IMR-90 (cell line): ENCODE results near the gene ABI3. TPM values are rescaled to one million over a fixed set of nuclear protein-coding genes. Genes with fewer than 3 reads are reported as not detected.

Experiments
- ATAC-seq: fragments of 200-7000 bp; cut with Tn5 transposase; 2 replicates; pipeline ENCODE4 v1.9.1; 2020; ENCODE audit warnings: low read depth, mild to moderate bottlenecking, moderate library complexity
- BruUV-seq: library from RNA; stranded (reverse); fragments of 400-500 nt; replicated peaks from 2 replicates; lab custom pipeline; 2021; lab: Mats Ljungman, UMichigan
- CTCF ChIA-PET: fragments of 300-600 bp; formaldehyde crosslinking; extraction: SDS; loops from one replicate; lab custom pipeline; 2021; ENCODE audit warnings: antibody characterized with exemption; lab: Yijun Ruan, JAX
- POLR2A ChIA-PET: fragments of 300-600 bp; sonication (Branson Sonifier 250); formaldehyde crosslinking; loops from one replicate; lab custom pipeline; 2022; ENCODE audit warnings: antibody characterized with exemption; ENCODE audit not compliant: unreplicated experiment; lab: Charles Lee
- DNase-seq: peaks from one replicate; pipeline ENCODE4 v3.0.0; 2013
- H2AFZ ChIP-seq: replicated peaks from 2 replicates; pipeline ENCODE3; 2013; ENCODE audit warnings: low read length, mild to moderate bottlenecking; ENCODE audit not compliant: poor library complexity
- H2AK5ac ChIP-seq: 2 replicates; pipeline ENCODE4 v1.6.1; 2013; ENCODE audit warnings: low read depth, low read length, inconsistent platforms
- H2AK9ac ChIP-seq: replicated peaks from 2 replicates; pipeline ENCODE3; 2013; ENCODE audit warnings: mild to moderate bottlenecking, low read depth, low read length, moderate library complexity; ENCODE audit not compliant: poor library complexity
- H2BK120ac ChIP-seq: 2 replicates; pipeline ENCODE4 v1.6.1; 2013; ENCODE audit warnings: low read depth, low read length, inconsistent platforms
- H2BK15ac ChIP-seq: 3 replicates; pipeline ENCODE4 v1.6.1; 2013; ENCODE audit warnings: low read depth, low read length, inconsistent platforms
- H2BK20ac ChIP-seq: 2 replicates; pipeline ENCODE4 v1.6.1; 2013; ENCODE audit warnings: low read depth, mild to moderate bottlenecking, inconsistent platforms, low read length, moderate library complexity
- H2BK5ac ChIP-seq: 2 replicates; pipeline ENCODE4 v1.6.1; 2013; ENCODE audit warnings: mild to moderate bottlenecking, low read depth, low read length, inconsistent platforms; ENCODE audit not compliant: poor library complexity, severe bottlenecking
- H3K14ac ChIP-seq: replicated peaks from 2 replicates; pipeline ENCODE4 v1.6.1; 2013; ENCODE audit warnings: low read depth, low read length, inconsistent platforms
- H3K18ac ChIP-seq: 2 replicates; pipeline ENCODE4 v1.6.1; 2013; ENCODE audit warnings: low read depth, low read length, control low read depth
- H3K23ac ChIP-seq: 2 replicates; pipeline ENCODE4 v1.6.1; 2013; ENCODE audit warnings: low read depth, low read length, inconsistent platforms
- H3K27ac ChIP-seq: 2 replicates; pipeline ENCODE4 v1.5.1; 2013; ENCODE audit warnings: mild to moderate bottlenecking, control low read depth, low read length; ENCODE audit not compliant: insufficient read depth
- H3K27me3 ChIP-seq: 2 replicates; pipeline ENCODE4 v1.6.1; 2013; ENCODE audit warnings: low read length; ENCODE audit not compliant: control insufficient read depth, insufficient read depth
- H3K36me3 ChIP-seq: 2 replicates; pipeline ENCODE4 v1.6.1; 2013; ENCODE audit warnings: low read length, mixed read lengths; ENCODE audit not compliant: control insufficient read depth, insufficient read depth
- H3K4ac ChIP-seq: 2 replicates; pipeline ENCODE4 v1.6.1; 2013; ENCODE audit warnings: low read depth, low read length, inconsistent platforms
- H3K4me1 ChIP-seq: 2 replicates; pipeline ENCODE4 v1.6.1; 2013; ENCODE audit warnings: low read length, mixed read lengths; ENCODE audit not compliant: control insufficient read depth, insufficient read depth
- H3K4me2 ChIP-seq: 2 replicates; pipeline ENCODE4 v1.6.1; 2013; ENCODE audit warnings: low read depth, mild to moderate bottlenecking, control low read depth, low read length, moderate library complexity
- H3K4me3 ChIP-seq: 2 replicates; pipeline ENCODE4 v1.5.1; 2013; ENCODE audit warnings: low read depth, mild to moderate bottlenecking, control low read depth, low read length, moderate library complexity; ENCODE audit not compliant: insufficient read depth
- H3K56ac ChIP-seq: 2 replicates; pipeline ENCODE4 v1.6.1; 2013; ENCODE audit warnings: low read length, inconsistent platforms; ENCODE audit not compliant: insufficient read depth; ENCODE audit errors: extremely low read depth
- H3K79me1 ChIP-seq, 2 experiments: 2 replicates each; pipeline ENCODE4 v1.6.1; 2013; ENCODE audit warnings: low read length in 2 of 2, inconsistent platforms in 1 of 2, low read depth in 1 of 2
- H3K9ac ChIP-seq: 2 replicates; pipeline ENCODE4 v1.6.1; 2013; ENCODE audit warnings: low read depth, low read length, control low read depth
- H3K9me1 ChIP-seq: 2 replicates; pipeline ENCODE4 v1.6.1; 2013; ENCODE audit warnings: low read length, inconsistent platforms; ENCODE audit not compliant: insufficient read depth
- H3K9me3 ChIP-seq: 2 replicates; pipeline ENCODE4 v1.6.1; 2013; ENCODE audit warnings: low read length; ENCODE audit not compliant: control insufficient read depth, insufficient read depth
- H4K20me1 ChIP-seq: 2 replicates; pipeline ENCODE4 v1.6.1; 2013; ENCODE audit warnings: low read length, inconsistent platforms; ENCODE audit not compliant: insufficient read depth
- H4K5ac ChIP-seq: 2 replicates; pipeline ENCODE4 v1.6.1; 2013; ENCODE audit warnings: mild to moderate bottlenecking, low read depth, low read length, control low read depth
- H4K8ac ChIP-seq, 2 experiments: 2 replicates each; pipeline ENCODE4 v1.6.1; 2013; ENCODE audit warnings: low read depth in 2 of 2, low read length in 2 of 2, control low read depth in 1 of 2, inconsistent platforms in 1 of 2
- H4K91ac ChIP-seq: 2 replicates; pipeline ENCODE4 v1.6.1; 2013; ENCODE audit warnings: low read depth, low read length, inconsistent platforms; ENCODE audit not compliant: insufficient read depth
- BHLHE40 ChIP-seq: fragments of 150-350 bp; IDR thresholded peaks from 2 replicates; pipeline ENCODE4 v1.6.1; 2016; ENCODE audit warnings: mild to moderate bottlenecking, low read depth, low read length
- CEBPB ChIP-seq: IDR thresholded peaks from 2 replicates; pipeline ENCODE4 v1.6.1; 2012; ENCODE audit warnings: low read depth, low read length, improper control_type of control experiment
- CHD1 ChIP-seq: IDR thresholded peaks from 2 replicates; pipeline ENCODE4 v1.6.1; 2012; ENCODE audit warnings: low read depth, low read length, improper control_type of control experiment
- CTCF ChIP-seq: conservative IDR thresholded peaks from 2 replicates; pipeline ENCODE4 v1.5.1; 2012; ENCODE audit warnings: mild to moderate bottlenecking, low read depth, low read length, improper control_type of control experiment
- ELK1 ChIP-seq: fragments of 150-350 bp; IDR thresholded peaks from 2 replicates; pipeline ENCODE4 v1.6.1; 2016; ENCODE audit warnings: low read depth, mild to moderate bottlenecking, low read length, moderate library complexity, borderline replicate concordance
- FOS ChIP-seq: fragments of 150-350 bp; IDR thresholded peaks from 2 replicates; pipeline ENCODE4 v1.6.1; 2016; ENCODE audit warnings: low read depth, low read length
- MAFK ChIP-seq: IDR thresholded peaks from 2 replicates; pipeline ENCODE4 v1.6.1; 2012; ENCODE audit warnings: low read depth, low read length, improper control_type of control experiment
- MAZ ChIP-seq: IDR thresholded peaks from 2 replicates; pipeline ENCODE4 v1.6.1; 2012; ENCODE audit warnings: low read depth, mild to moderate bottlenecking, low read length, improper control_type of control experiment, moderate library complexity, borderline replicate concordance
- NFE2L2 ChIP-seq: fragments of 150-350 bp; IDR thresholded peaks from 2 replicates; pipeline ENCODE4 v1.6.1; 2016; ENCODE audit warnings: low read depth, mild to moderate bottlenecking, low read length
- POLR2A ChIP-seq: IDR thresholded peaks from 2 replicates; pipeline ENCODE4 v1.6.1; 2012; ENCODE audit warnings: mild to moderate bottlenecking, low read depth, low read length
- RAD21 ChIP-seq: IDR thresholded peaks from 2 replicates; pipeline ENCODE4 v1.6.1; 2012; ENCODE audit warnings: low read length, improper control_type of control experiment
- RCOR1 ChIP-seq: IDR thresholded peaks from 2 replicates; pipeline ENCODE4 v1.6.1; 2012; ENCODE audit warnings: mild to moderate bottlenecking, low read length, improper control_type of control experiment; ENCODE audit not compliant: insufficient replicate concordance
- RFX5 ChIP-seq: IDR thresholded peaks from 2 replicates; pipeline ENCODE4 v1.8.0; 2012; ENCODE audit warnings: low read depth, mild to moderate bottlenecking, low read length, moderate library complexity
- SMC3 ChIP-seq: fragments of 150-350 bp; IDR thresholded peaks from 2 replicates; pipeline ENCODE4 v1.6.1; 2016; ENCODE audit warnings: low read depth, mild to moderate bottlenecking, antibody characterized with exemption, low read length, moderate library complexity
- WGBS, 2 experiments: methylation state at CpG; one replicate each; pipeline versions ENCODE4 v1.1.5 to v1.1.7; 2013; ENCODE audit warnings: missing lambda C conversion rate in 2 of 2; ENCODE audit not compliant: insufficient read length in 1 of 2; ENCODE audit errors: extremely low coverage in 2 of 2; 5-methylcytosine and 5-hydroxymethylcytosine counted together
- dilution Hi-C: fragments of 300-500 bp; cut with HindIII; formaldehyde crosslinking; loops from one replicate; pipeline ENCODE4 v1.14.3; 2018; ENCODE audit warnings: low sequenced_read_pairs; ENCODE audit not compliant: unreplicated experiment
- in situ Hi-C: fragments of 300-500 bp; cut with MboI; formaldehyde crosslinking; loops from 3 replicates; pipeline ENCODE4 v1.14.3; 2019; ENCODE audit warnings: low sequenced_read_pairs, inconsistent platforms, mixed read lengths
- intact Hi-C: fragments of 100-400 bp; cut with micrococcal nuclease; formaldehyde crosslinking; loops from 2 replicates; pipeline ENCODE4 v1.10.0; 2022
- polyA plus RNA-seq, 3 experiments: library from polyadenylated mRNA; depleted of rRNA; stranded (reverse); fragments of >200 nt; gene quantifications; 2 replicates each; pipeline ENCODE4 v1.2.3, GENCODE V29; 2012; ENCODE audit warnings: low replicate concordance in 1 of 3
- total RNA-seq: library from RNA; depleted of rRNA; stranded (reverse); fragments of >200 nt; gene quantifications from 2 replicates; pipeline ENCODE4 v1.2.3, GENCODE V29; 2012
- TF ChIP-seq, protein P1 (sequence below): fragments of 150-350 bp; IDR thresholded peaks from 2 replicates; pipeline ENCODE4 v1.6.1; 2017; ENCODE audit warnings: mild to moderate bottlenecking, antibody characterized with exemption, low read length, low read depth

Gene ABI3
- total and polyA plus RNA-seq, 2 of the 4 experiments (the other 2 are of a cell fraction), result 1.1 to 1.2 TPM

DNA sequence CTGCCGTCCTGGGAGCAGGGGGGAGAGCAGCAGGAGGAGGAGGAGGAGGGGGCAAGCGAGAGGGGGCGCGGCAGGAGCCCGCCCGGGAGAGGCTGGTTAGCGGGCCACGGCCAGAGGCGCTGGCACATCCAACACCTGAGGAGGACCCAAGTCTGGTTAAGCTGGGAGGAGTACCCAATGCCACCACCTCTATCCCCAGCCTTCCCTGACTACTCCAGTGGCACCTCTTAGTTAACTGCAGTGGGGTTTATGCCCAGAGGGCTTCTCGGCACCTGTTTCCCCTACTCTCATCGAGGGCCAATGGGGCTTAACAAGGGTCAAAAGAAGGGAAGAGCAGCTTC, 14.5 kb downstream of the ABI3 start:
- intact Hi-C loops, result loop anchor here (5.0 kb wide), 2 partner anchors 33 to 163 kb away; no protein-coding TSS in a partner anchor

More for the DNA sequence above, 14.5 kb downstream of the ABI3 start:
- no peak overlapping the region for H2BK120ac ChIP-seq
- DNase-seq (no peak), ATAC-seq (no peak)
- no peak overlapping the region for H2BK20ac ChIP-seq
- no peaks in the 10 kb centered on the region for H3K9me1 ChIP-seq
- no peak overlapping the region for H3K56ac ChIP-seq
- H3K4ac ChIP-seq, result no peak overlapping the region
- no peak overlapping the region for H2BK5ac ChIP-seq
- H4K8ac ChIP-seq, result no peak overlapping the region
- H3K14ac ChIP-seq, result no peak overlapping the region
- no peaks in the 10 kb centered on the region for H3K36me3 ChIP-seq
- no peak overlapping the region for H2AFZ ChIP-seq
- no peak overlapping the region for H3K18ac ChIP-seq
- no CpG with 5 or more reads among the region's 11 CpGs for WGBS, 2 experiments
- H3K23ac ChIP-seq, result no peak overlapping the region
- no peaks in the 10 kb centered on the region; the same call in 1 of the 2 replicates for H3K4me1 ChIP-seq
- H3K4me2 ChIP-seq, result peak overlapping the region; percentile 10; the same call in 1 of the 2 replicates
- no peaks in the 10 kb centered on the region for H3K79me1 ChIP-seq
- ChIA-PET CTCF (no interaction called here), POLR2A (no interaction called here)
- H3K4me3 ChIP-seq, result no peak overlapping the region
- H4K20me1 ChIP-seq, result no peaks in the 10 kb centered on the region
- H4K5ac ChIP-seq, result no peak overlapping the region
- in situ Hi-C loops (no loop called here), dilution Hi-C loops (no loop called here)
- no peak overlapping the region for H2BK15ac ChIP-seq
- no peak overlapping the region for H3K9ac ChIP-seq
- H3K27me3 ChIP-seq, result peaks cover 47% of the 10 kb centered on the region
- H2AK9ac ChIP-seq, result no peak overlapping the region
- no peak for TF ChIP-seq MAZ
- no peak for TF ChIP-seq CEBPB
- TF ChIP-seq RFX5, result no peak
- TF ChIP-seq FOS, result no peak
- no peak for TF ChIP-seq ELK1
- no peak for TF ChIP-seq CHD1
- no peak for TF ChIP-seq RCOR1
- no peak for TF ChIP-seq NFE2L2
- TF ChIP-seq CTCF, result no peak
- TF ChIP-seq SMC3, result no peak
- no peak for TF ChIP-seq BHLHE40
- TF ChIP-seq POLR2A, result no peak
- TF ChIP-seq, protein P1, sequence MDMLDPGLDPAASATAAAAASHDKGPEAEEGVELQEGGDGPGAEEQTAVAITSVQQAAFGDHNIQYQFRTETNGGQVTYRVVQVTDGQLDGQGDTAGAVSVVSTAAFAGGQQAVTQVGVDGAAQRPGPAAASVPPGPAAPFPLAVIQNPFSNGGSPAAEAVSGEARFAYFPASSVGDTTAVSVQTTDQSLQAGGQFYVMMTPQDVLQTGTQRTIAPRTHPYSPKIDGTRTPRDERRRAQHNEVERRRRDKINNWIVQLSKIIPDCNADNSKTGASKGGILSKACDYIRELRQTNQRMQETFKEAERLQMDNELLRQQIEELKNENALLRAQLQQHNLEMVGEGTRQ, result no peak
- TF ChIP-seq RAD21, result no peak
- TF ChIP-seq MAFK, result no peak
- H2AK5ac ChIP-seq, result no peak overlapping the region
- H4K91ac ChIP-seq, result no peak overlapping the region
- no peak overlapping the region for H3K27ac ChIP-seq
- BruUV-seq, result no TSS peak
- H3K9me3 ChIP-seq, result no peaks in the 10 kb centered on the region
